HG02884 (cell line): ENCODE measurements around the gene FAM53C.
"Not testable (repeated sequence)": the region's sequence is repeated elsewhere in the genome, so short reads cannot be mapped to it uniquely, and the experiment has no call there.

Source experiments
- ATAC-seq: cut with Tn5 transposase; IDR thresholded peaks from one replicate; pipeline ENCODE4 v1.9.1; 2021; ENCODE audit warnings: mild to moderate bottlenecking, moderate library complexity; ENCODE audit not compliant: unreplicated experiment

Gene FAM53C

GRCh38 chr5:138337685-138338410 lies at the start of gene FAM53C:
Gene FAM53C (plus strand): TSS chr5:138338266. CDS start chr5:138341336, 3,070 bp downstream.
- ATAC-seq = peak; percentile 74

GRCh38 chr5:138289296-138289695 lies 48.8 kb upstream of the FAM53C start:
- no peak for ATAC-seq

- no peak for ATAC-seq
These were observed 34.7 kb upstream of the FAM53C start for GRCh38 chr5:138303372-138303771.

- ATAC-seq = no peak
These were observed 32.3 kb upstream of the FAM53C start for GRCh38 chr5:138305797-138306196.

- no peak for ATAC-seq
These were observed 22.3 kb upstream of the FAM53C start for GRCh38 chr5:138315751-138316278.

- no peak for ATAC-seq
These were observed 21.7 kb upstream of the FAM53C start for GRCh38 chr5:138316355-138316754.

GRCh38 chr5:138318211-138318610 lies 19.9 kb upstream of the FAM53C start:
- not testable (repeated sequence) for ATAC-seq

GRCh38 chr5:138330813-138331448 lies 7.1 kb upstream of the FAM53C start:
- ATAC-seq = no peak

- peak; percentile 100 for ATAC-seq
These were observed 6.4 kb upstream of the FAM53C start, which contains the start of gene CDC25C for GRCh38 chr5:138331449-138332368. Gene CDC25C (minus strand): TSS chr5:138331804. CDS start chr5:138331180, 624 bp downstream.

GRCh38 chr5:138334867-138335447 lies 3.1 kb upstream of the FAM53C start:
- no peak for ATAC-seq

GRCh38 chr5:138336952-138337684 lies 948 bp upstream of the FAM53C start:
- ATAC-seq = peak; percentile 7

GRCh38 chr5:138338411-138339090 lies 485 bp downstream of the FAM53C start:
- ATAC-seq = no peak

- ATAC-seq = no peak
These were observed 1.0 kb downstream of the FAM53C start for GRCh38 chr5:138339091-138339456.

- ATAC-seq = no peak
These were observed 1.4 kb downstream of the FAM53C start for GRCh38 chr5:138339464-138339863.

GRCh38 chr5:138340008-138340407 lies 1.9 kb downstream of the FAM53C start:
- no peak for ATAC-seq

GRCh38 chr5:138344887-138345622 lies 7.0 kb downstream of the FAM53C start:
- no peak for ATAC-seq

- no peak for ATAC-seq
These were observed 8.8 kb downstream of the FAM53C start for GRCh38 chr5:138346889-138347288.

GRCh38 chr5:138349852-138350562 lies 11.9 kb downstream of the FAM53C start:
- no peak for ATAC-seq
